ENCODE measurements around the gene SIM1.

The SIM1 gene

GRCh38 chr6:100506651-100507050, 41.9 kb upstream of the SIM1 start:
- Histone ChIP-seq H3K36me3 (replicated peaks; ENCODE audit: low read depth, low read length) (peaks cover 2% of the 10 kb centered on the region), H3K4me1 (ENCODE audit: low read length) (no peaks in the 10 kb centered on the region), H3K9me3 (ENCODE audit: insufficient read depth, low read length) (no peaks in the 10 kb centered on the region), H3K27me3 (ENCODE audit: low read depth, low read length) (no peaks in the 10 kb centered on the region), H3K27ac (ENCODE audit: low read length) (no peak overlapping the region), H3K79me2 (ENCODE audit: low read length) (no peaks in the 10 kb centered on the region), H3K4me3 (ENCODE audit: low read length) (no peak overlapping the region), H2AFZ (ENCODE audit: low read depth, low read length) (no peak overlapping the region), H3K4me2 (ENCODE audit: low read length) (no peak overlapping the region), H4K20me1 (ENCODE audit: insufficient read depth, low read length) (no peaks in the 10 kb centered on the region), H3K9ac (ENCODE audit: low read length) (no peak overlapping the region)
- no peak for TF ChIP-seq EZH2phosphoT487 (IDR thresholded peaks at IDR 0.05; ENCODE audit: low read depth)
- TF ChIP-seq, protein P1, sequence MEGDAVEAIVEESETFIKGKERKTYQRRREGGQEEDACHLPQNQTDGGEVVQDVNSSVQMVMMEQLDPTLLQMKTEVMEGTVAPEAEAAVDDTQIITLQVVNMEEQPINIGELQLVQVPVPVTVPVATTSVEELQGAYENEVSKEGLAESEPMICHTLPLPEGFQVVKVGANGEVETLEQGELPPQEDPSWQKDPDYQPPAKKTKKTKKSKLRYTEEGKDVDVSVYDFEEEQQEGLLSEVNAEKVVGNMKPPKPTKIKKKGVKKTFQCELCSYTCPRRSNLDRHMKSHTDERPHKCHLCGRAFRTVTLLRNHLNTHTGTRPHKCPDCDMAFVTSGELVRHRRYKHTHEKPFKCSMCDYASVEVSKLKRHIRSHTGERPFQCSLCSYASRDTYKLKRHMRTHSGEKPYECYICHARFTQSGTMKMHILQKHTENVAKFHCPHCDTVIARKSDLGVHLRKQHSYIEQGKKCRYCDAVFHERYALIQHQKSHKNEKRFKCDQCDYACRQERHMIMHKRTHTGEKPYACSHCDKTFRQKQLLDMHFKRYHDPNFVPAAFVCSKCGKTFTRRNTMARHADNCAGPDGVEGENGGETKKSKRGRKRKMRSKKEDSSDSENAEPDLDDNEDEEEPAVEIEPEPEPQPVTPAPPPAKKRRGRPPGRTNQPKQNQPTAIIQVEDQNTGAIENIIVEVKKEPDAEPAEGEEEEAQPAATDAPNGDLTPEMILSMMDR (IDR thresholded peaks at IDR 0.05; ENCODE audit: low read depth, low read length), result no peak

GRCh38 chr6:100504786-100505737, 40.3 kb upstream of the SIM1 start:
- Histone ChIP-seq H3K9ac (ENCODE audit: low read length) (no peak overlapping the region), H3K4me2 (ENCODE audit: low read length) (no peak overlapping the region), H3K36me3 (replicated peaks; ENCODE audit: low read depth, low read length) (peaks cover 2% of the 10 kb centered on the region), H4K20me1 (ENCODE audit: insufficient read depth, low read length) (no peaks in the 10 kb centered on the region), H3K4me1 (ENCODE audit: low read length) (no peaks in the 10 kb centered on the region), H3K27me3 (ENCODE audit: low read depth, low read length) (no peaks in the 10 kb centered on the region), H2AFZ (ENCODE audit: low read depth, low read length) (no peak overlapping the region), H3K4me3 (ENCODE audit: low read length) (no peak overlapping the region), H3K79me2 (ENCODE audit: low read length) (no peaks in the 10 kb centered on the region), H3K9me3 (ENCODE audit: insufficient read depth, low read length) (no peaks in the 10 kb centered on the region), H3K27ac (ENCODE audit: low read length) (no peak overlapping the region)
- TF ChIP-seq EZH2phosphoT487 (IDR thresholded peaks at IDR 0.05; ENCODE audit: low read depth), result no peak
- TF ChIP-seq, protein P1 (IDR thresholded peaks at IDR 0.05; ENCODE audit: low read depth, low read length), result no peak

DNA sequence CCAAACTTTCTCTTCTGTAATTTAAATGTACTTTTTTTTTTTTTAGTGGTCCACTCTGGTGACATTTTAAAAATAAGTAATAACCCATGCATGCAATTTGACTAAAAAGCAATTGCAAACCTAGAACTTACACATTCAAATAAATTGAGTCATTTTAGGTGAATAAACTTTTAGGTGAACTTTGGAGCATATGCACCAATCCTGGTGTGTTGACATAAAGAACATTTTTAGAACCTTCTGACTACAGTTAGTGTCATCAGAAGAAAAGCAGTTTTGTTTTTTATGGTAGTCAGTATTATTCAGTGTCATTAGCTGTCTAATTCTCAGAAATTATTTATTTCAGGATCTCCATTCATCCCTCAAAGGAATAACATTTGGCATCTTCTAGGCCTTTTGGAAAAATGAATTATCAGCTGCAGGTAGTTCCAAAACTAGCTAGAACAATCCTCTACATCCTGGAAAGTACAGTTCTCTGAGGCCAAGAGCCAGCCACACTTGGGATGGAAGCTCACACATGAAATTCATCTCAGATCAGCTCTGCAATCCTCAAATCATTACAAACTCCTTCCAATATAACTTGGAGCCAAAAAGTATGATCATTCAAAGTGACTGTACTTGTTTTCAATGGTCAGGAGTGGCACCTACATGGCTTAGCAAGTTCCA, 38.5 kb upstream of the SIM1 start:
- Histone ChIP-seq H2AFZ (ENCODE audit: low read depth, low read length) (no peak overlapping the region), H3K27me3 (ENCODE audit: low read depth, low read length) (no peaks in the 10 kb centered on the region), H4K20me1 (ENCODE audit: insufficient read depth, low read length) (no peaks in the 10 kb centered on the region), H3K4me1 (ENCODE audit: low read length) (no peaks in the 10 kb centered on the region), H3K4me3 (ENCODE audit: low read length) (no peak overlapping the region), H3K9me3 (ENCODE audit: insufficient read depth, low read length) (no peaks in the 10 kb centered on the region), H3K9ac (ENCODE audit: low read length) (no peak overlapping the region), H3K27ac (ENCODE audit: low read length) (no peak overlapping the region), H3K4me2 (ENCODE audit: low read length) (no peak overlapping the region), H3K36me3 (replicated peaks; ENCODE audit: low read depth, low read length) (no peaks in the 10 kb centered on the region), H3K79me2 (ENCODE audit: low read length) (no peaks in the 10 kb centered on the region)
- TF ChIP-seq, protein P1 (IDR thresholded peaks at IDR 0.05; ENCODE audit: low read depth, low read length), result no peak
- no peak for TF ChIP-seq EZH2phosphoT487 (IDR thresholded peaks at IDR 0.05; ENCODE audit: low read depth)

Data from OCI-LY3 (cell line).